HG02610 (cell line): Measurements from ENCODE around the gene VRK3.

Experiments
- ATAC-seq: cut with Tn5 transposase; IDR thresholded peaks from one replicate; pipeline ENCODE4 v1.9.1; 2021; ENCODE audit warnings: mild to moderate bottlenecking, moderate library complexity; ENCODE audit not compliant: unreplicated experiment

VRK3 gene

DNA sequence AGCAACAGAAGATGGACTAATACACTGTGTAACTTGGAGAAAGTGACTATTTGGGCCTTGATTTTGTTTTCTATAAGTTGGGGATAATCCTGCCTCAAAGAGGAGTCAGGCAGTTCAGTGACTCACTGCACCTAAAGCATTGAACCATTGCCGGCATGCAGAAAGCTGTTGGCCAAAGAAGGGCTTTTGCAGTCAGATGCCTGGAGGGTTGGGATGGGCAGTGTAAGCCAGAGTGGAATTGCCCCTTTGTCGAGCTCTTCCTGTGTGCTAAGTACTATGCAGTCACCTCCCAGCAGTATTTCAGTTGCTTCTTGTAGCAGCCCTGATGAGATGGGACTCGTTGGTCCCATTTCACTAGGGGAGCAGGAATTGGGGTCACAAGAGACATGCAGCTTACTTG lies 11.7 kb upstream of the VRK3 start:
- ATAC-seq: no peak

DNA sequence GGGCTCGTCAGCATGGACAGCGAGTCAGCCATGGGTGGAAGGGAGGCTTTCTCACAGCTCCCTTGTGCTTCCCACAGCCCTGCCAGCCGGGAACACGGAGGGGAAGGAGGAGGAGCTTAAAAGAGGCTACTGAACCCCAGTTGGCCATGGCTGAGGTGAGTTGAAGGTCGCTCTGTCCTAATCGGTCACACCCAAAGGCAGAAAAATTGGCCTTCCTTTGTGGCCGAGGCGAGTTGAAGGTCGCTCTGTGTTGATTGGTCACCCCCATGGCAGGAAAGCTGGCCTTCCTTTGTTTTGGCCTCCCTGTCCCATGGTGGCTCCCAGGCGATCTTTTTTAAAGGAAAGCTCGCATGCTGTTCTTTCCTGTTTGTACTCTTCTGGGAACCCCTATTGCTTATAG lies 5.8 kb upstream of the VRK3 start:
- no peak for ATAC-seq

DNA sequence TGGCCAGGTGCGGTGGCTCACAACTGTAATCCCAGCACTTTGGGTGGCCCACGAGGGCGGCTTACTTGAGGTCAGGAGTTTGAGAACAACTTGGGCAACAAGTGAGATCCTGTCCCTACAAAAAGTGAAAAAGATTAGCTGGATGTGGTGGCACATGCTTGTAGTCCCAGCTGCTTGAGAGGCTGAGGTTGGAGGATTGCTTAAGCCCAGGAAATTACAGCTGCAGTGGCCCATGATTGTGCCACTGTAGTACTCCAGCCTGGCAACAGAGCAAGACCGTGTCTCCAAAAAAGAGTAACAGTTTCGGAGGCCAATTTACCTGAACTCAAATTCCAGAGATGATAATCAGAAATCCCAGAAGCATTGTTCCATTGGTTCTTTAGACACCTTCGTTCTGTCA lies 5.1 kb upstream of the VRK3 start:
- ATAC-seq: no peak

DNA sequence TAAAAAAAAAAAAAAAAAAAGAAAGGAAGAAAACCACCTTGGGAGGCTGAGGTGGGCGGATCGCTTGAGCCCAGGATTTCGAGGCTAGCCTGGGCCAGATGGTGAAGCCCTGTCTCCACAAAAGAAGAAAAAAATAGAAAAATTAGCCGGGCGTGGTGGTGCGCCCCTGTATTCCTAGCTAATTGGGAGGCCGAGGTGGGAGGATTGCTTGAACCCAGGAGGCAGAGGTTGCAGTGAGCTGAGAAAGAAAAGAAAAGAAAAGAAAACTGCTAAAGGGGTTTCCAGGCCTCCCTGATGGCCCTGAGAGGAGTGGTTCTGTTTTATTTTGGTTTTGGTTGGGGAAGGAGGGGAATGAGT lies 1.4 kb upstream of the VRK3 start:
- ATAC-seq: no peak

DNA sequence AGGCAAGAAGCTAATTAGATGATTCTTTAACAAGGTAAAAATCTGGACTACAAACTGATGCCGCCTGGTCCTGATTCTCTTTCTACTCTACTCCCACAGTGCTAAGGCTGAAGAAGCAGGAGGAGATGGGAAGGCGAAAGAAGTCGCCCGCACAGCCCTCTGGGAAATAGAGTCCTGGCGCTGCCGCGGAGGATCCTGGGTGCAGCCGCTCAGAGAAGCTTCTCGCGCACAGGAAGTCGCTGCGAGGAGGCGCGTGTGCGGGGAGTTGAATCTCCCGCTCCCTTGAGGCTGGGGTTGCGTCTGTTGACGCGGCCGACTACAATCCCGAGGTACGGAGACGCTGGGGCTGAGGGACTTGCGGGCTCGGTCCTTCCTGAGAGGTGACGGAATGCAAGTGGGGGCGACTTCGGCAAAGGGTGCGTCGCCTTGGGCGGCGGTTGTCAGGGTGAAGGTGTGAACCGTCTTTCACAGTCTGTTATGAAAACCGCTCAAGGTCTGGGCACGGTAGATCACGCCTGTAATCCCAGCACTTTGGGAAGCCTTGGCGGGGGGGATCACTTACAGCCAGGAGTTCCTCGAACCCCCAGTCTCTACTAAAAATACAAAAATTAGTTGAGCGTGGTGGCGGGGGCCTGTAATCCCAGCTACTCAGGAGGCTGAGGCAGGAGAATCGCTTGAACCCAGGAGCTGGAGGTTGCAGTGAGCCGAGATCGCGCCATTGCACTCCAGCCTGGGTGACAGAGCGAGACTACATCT lies 800 bp upstream of the VRK3 start, which contains the start of gene ZNF473:
ZNF473 (plus strand) TSS at position 212 of the 756 bp plus-strand sequence. CDS start 5,078 bp downstream, outside the sequence.
- peak; percentile 68 for ATAC-seq

DNA sequence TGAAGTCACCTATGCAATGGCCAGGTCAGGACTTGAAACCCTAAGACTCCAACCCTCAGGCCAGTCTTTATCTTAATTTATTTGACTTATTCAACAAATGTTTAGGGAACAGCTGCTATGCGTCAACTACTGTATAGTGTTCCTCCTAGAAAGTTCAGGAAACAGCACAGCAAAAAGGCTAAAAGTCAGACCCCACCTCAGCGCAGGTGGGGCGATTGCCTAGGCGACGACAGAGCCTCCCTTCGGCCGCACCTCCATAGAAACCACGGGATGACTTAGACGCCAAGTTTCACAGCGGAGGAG lies 502 bp downstream of the VRK3 start:
- no peak for ATAC-seq

DNA sequence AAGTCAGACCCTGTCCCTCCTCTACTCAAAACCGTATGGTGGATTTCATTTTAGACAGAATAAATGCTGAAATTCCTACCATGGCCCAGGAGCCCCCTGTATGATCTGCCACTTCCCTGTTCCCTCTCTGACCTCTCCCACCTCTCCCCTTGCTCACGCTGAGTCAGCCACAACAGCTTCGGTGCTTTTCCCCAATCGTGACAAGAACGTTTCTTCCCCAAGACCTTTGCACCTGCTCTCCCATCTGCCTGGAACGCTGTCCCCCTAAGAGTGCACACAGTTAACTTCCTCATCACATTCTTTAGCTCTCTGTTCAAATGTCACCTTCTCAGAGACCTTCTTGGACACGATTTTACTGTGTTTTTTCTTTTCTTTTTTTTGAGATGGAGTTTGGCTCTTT lies 2.3 kb downstream of the VRK3 start:
- no peak for ATAC-seq

DNA sequence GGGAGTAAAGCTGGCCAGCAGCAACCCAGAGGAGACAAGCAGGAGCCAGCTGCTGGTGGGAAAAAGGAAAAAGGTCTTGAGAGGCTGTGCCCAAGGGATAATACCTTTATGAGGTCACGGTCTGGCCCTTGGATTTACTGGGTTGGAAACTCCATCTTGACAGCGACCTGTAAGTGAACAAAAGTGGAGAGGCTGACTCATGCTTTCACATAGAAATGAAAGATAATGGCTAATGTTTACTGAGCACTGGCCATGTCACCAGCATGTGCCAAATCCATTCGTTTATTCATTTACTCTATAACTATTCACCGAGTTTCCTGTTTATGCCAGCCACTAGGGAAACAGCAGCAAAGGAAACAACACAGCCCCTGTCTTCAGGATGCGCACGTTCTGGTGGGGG lies 4.7 kb downstream of the VRK3 start:
- ATAC-seq: no peak

DNA sequence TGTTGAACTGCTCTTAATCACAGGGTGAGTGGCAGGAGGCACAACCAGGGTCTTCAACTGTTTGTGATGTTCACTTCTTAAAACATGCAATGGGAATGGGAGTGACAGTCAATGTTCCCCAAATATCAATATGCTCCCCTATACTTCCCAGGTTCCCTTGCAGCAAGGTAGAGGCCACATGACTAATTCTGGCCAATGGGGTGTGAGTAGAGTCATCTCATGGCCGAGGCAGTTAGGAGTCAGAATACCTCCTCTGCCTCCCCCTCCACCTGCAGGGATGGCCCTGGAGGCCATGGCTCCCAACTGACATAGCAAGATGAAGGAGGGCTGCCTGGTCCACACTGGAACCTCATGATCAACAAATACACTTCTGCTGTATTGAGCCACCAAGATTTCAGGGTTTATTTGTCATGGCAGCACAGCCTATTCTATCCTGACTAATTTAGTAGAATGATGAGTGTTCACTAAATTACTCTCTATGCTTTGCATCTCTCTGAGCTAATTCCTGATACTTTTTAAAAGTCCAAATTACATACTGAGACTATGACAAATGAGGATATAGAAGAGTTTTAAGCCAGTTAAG lies 8.9 kb downstream of the VRK3 start:
- no peak for ATAC-seq

DNA sequence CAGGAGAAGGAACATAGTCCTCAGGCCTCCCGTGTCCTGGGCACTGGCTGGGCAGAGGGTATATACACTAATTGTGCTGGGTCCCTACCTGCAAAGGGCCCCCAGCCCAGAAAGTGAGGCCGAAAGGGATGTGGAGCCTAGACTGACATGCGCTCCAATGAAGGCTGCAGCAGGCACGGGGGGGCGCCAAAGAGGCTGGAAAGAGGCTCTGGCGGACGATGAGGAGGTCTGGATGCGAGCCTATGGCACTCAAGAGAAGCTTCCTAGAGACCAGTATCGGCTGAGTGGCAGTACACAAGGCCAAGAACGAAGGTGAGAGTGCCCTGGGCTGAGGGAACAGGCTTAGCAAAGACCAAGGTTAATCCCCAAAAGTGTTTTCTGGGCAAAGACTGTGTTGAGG lies 16.6 kb downstream of the VRK3 start:
- no peak for ATAC-seq

DNA sequence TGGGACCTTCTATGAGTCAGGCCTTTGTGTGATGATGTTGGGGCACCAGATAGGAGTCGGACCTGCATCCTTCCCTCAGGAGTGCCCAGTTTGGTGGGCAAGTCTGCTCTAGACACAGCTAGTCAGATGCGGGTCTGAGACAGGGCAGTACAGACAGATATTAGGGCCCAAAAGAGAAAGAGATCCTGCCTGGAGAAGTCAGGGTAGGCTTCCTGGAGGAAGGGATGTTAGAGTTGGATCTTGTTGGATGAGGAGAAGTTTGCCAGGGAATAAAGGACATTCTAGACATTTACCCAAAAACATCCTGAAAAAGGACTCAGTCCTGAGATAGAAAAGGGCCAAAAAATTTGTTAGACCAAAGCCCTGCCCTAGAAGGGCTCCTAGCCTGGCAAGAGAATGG lies 17.2 kb downstream of the VRK3 start:
- no peak for ATAC-seq

DNA sequence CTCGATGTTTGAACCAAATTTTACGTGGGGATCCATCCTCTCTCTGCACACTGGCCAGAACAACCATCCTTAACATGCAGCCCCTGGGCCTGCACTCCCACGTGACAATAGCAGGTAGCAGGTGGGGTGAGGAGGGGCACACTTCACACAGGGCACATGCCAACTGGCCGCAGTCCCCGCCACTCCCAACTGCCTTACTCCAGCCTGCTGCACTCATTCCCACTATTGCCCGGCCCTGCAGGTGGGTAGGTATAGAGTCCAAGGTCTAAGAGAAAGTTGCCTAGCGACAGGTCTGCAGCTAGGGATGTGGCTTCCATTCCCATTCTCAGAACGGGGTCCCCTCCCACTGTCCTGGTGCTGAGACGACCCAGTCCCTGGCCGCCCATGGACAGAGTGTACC lies 18.0 kb downstream of the VRK3 start:
- no peak for ATAC-seq

DNA sequence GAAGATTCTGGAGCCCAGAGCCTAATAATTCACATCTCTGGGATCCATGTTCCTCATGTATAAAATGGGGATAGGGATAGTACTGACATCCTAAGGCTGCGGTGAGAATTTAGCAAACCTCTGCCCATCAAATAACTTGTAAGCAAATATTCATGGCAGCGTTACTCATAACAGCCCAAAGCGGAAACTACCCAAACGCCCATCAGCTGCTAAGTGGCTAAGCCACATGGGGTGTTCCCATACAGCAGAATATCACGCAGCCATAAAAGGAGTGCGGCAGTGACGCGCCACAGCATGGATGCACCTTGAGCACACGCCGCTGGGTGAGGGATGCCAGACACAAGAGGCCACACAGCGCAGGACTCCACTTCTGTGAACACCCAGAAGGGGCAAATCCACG lies 19.7 kb downstream of the VRK3 start:
- no peak for ATAC-seq

DNA sequence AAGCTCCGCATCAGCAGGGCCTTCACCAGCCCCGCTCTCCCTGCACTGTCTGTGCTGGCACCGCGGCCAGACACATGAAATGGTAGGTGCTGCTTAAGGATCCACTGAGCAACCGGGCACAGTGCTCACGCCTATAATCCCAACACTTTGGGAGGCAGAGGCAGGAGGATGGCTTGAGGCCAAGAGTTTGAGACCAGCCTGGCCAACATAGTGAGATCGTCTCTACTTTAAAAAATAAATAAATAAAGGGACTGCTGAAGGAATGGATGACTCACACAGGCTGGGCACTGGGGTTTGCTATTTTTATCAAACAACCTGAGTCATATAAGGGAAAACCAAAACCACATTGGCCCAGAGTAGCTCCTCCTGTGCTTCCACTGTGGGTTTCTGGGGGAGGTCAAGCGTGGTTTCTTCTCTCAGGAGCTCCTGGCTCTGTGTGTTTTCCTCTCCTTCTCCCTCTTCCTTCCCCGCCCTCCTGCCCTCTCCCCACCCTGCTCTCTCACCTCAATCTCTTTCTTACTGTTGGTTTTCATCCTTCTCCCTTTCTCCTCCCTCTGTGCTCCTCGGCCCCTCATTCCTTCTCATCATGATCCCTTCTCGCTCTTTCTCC lies 21.3 kb downstream of the VRK3 start:
- no peak for ATAC-seq

DNA sequence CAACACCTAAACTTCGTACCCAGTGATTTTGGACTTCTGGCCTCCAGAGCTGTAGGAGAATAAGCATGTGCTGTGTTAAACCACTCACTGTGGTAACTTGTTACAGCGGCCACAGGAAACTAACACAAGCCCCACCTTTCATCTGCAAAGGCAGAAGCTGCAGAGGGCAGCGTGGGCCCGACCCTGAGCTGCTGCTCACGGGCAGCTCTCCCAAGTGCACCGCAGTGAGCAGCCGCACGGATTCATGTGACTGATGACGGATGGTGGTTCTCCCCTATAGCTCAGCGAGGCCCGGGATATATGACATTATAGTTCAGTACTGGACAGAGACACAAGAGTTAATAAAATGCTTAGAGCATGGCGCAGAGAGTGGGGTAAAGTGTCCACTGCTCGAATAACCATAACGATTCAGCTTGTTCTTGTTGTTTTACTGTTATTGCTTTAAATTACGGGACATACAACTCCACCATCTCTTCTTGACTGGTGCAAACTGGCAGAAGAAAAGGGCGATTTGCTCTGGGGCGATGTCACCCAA lies 21.9 kb downstream of the VRK3 start:
- ATAC-seq: no peak

DNA sequence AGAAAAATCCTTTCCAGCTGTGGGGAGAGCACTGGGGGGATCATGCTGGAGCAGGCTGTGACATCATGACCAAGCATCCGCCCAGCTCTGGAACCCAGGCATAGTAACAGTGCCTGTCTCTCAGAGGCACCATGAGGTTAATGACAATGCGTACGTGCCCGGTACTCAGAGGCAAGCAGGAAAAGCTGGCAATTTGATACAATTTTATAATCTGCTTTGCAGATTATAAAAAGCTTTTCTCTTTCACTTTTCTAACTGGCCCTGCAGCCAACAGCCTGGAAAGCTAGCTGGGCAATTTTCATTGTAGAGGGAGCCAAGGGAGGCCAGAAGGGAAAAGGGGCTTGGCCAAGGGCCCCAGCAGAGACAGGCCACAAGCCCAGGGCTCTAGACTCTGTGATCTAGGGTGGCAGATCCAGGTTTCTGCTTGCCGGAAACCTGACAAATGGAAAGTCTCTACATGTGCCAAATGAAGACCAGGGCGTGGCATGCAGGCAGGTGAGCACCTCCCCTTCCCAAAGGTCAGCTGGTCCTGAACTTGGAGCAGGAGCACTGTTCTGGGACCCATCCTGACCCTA lies 22.7 kb downstream of the VRK3 start:
- ATAC-seq: no peak

DNA sequence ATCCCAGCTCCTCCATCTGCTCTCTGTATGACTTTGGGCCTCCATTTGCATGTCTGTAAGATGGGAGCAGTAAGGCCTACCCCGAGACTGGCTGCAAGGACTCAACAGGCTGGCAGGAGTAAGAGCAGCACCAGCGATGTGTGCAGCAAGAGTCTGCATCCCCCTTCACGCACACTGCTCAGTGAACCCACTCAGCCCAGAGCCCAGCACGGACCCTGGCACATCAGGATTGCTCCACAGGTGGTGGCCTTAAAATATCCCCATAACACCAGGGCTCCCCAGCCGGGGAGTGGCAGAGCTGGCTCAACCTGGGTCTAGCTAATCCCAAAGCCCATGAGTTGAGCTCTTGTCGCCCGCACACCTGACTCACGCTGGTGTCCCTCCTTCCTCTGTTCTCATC lies 23.4 kb downstream of the VRK3 start:
- ATAC-seq: no peak

DNA sequence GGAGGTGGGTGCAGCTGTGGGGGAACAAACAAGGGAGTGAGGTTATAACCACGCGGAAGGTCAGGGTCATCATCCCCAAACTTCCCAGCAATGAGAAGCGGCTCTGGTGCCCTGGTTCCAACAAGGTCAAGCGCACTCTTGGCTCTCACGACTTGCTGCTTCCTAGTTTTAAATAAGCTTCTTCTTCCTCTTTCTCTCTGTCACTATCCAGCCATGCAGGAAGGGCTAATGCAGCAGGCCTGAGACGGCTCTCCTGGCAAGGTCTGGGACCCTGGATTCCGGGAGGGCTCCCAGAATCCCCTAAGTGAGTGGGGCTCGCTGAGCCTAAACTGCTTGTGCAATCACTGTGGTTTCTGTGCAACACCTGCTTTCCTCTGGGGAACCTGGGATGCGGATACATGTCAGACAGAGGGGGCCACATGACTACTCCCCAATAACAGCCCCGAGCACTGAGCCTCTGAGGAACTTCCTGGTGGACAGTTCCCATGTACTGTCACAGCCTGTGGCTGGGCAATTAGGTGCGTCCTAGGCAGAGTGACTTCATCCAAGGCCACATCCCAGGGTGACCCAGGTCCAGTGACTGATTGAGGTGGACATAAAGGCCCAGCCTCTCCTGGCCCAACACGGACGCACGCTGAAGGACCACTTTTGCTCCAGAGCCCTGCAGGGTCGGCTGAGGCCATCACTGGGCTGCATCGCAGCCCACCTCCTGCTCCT lies 24.2 kb downstream of the VRK3 start:
- ATAC-seq: no peak

DNA sequence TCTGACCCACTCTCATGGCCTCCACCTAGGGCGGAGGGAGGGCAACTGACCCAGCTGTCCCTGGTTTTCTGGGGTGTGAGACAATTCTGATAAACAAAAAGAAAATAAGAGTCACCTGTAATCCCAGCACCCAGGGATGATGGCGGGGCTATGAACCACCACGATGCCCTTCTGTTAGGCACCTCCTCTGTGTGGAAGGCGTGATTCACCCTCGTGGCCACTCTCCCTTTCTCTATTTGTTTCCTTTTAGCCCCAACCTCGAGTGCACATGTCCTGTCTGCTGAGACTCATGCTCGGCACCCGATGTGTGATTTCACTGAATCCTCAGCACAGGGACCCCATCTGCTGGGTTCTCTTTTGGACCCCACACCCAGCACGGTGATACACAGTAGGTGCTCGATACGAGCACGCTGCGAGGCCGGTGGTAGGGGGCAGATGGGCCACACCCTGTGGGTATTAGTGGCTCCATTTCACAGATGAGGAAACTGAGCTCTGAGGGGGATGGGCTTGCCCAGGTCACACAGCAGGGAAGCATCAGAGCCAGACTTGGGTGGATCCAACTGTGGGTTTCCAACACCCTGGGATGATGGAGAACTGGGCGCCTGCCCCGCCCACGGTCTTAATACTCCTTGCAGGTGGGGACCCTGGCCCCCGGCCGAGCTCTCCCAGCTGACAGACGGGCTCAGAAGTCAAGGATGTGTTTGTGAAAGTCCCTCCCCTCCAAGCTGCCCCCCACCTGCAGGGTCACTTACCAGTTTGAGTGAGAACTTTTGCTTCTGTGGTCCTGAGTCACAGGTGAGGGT lies 24.9 kb downstream of the VRK3 start:
- ATAC-seq: no peak

DNA sequence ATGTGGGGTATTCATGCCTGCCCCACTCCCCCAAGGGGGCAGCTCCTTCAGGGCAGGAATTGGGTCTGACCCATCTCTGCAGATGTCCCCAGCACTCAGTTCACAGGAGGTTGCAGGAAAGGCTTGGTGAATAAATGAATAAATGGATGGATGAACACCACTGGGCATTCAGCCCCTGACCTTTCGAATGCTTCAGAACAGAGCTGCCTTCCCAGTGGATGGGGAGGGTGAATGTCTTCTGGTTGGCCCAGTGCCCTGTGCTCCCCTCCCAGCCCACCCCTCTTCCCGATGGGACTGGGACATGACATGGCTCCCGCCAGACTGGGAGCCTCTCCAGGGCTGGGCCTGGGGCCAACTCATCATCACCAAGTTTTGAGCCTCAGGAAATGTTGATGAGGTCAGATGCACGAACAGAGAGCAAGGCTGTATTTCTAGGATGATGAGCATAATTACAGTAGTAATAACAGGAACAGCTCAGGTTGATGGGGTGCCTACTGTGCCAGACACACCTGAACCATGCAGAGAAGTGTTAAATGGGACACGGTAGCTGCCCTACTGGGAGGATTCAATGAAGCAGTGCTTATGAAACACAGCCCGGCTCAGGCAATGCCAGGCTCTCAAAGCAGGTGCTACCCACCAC lies 25.7 kb downstream of the VRK3 start:
- no peak for ATAC-seq
